HepG2 (cell line): ENCODE measurements around the gene RNASE11. TPM values are rescaled to one million over a fixed set of nuclear protein-coding genes. Genes with fewer than 3 reads are reported as not detected.
A peak's percentile ranks its signal among the peaks of the same experiment; 100 is the strongest.

Experiments used
- ASH2L ChIP-seq: fragments of 300-600, 200-600 bp; sonication (generic); IDR thresholded peaks from 2 replicates; pipeline ENCODE4 v1.7.0; 2017; ENCODE audit warnings: low read depth, mild to moderate bottlenecking, moderate library complexity, mixed read lengths, low read length; ENCODE audit not compliant: insufficient read length
- BRF2 ChIP-seq: sonication (generic); formaldehyde crosslinking; IDR thresholded peaks from 2 replicates; pipeline ENCODE4 v1.8.1; 2022; ENCODE audit warnings: mild to moderate bottlenecking, missing genetic modification reagents
- CAMTA2 ChIP-seq: sonication (generic); formaldehyde crosslinking; IDR thresholded peaks from 2 replicates; pipeline ENCODE4 v1.4.0; 2020; ENCODE audit warnings: mild to moderate bottlenecking, missing genetic modification reagents, borderline replicate concordance
- DMAP1 ChIP-seq: IDR thresholded peaks from 2 replicates; pipeline ENCODE4 v1.6.1; 2016
- E2F2 ChIP-seq: sonication (generic); formaldehyde crosslinking; IDR thresholded peaks from 2 replicates; pipeline ENCODE4 v1.4.0; 2020; ENCODE audit warnings: missing genetic modification reagents, borderline replicate concordance
- FOXJ3 ChIP-seq: sonication (generic); formaldehyde crosslinking; IDR thresholded peaks from 2 replicates; pipeline ENCODE4 v1.4.0; 2020; ENCODE audit warnings: missing genetic modification reagents, mild to moderate bottlenecking, borderline replicate concordance
- HMG20A ChIP-seq: IDR thresholded peaks from 2 replicates; pipeline ENCODE4 v1.6.1; 2016; ENCODE audit warnings: borderline replicate concordance
- HOXA7 ChIP-seq: sonication (generic); formaldehyde crosslinking; IDR thresholded peaks from 2 replicates; pipeline ENCODE4 v1.8.1; 2022; ENCODE audit warnings: mild to moderate bottlenecking, missing genetic modification reagents, moderate library complexity
- KDM3A ChIP-seq: IDR thresholded peaks from 2 replicates; pipeline ENCODE4 v1.6.1; 2018; ENCODE audit warnings: low read depth, missing compliant biosample characterization
- NFRKB ChIP-seq: fragments of 450-650 bp; IDR thresholded peaks from 2 replicates; pipeline ENCODE4 v1.6.1; 2017
- TOPORS ChIP-seq: sonication (generic); formaldehyde crosslinking; IDR thresholded peaks from 2 replicates; pipeline ENCODE4 v1.8.0; 2023; ENCODE audit warnings: mild to moderate bottlenecking, missing genetic modification reagents
- TP53 ChIP-seq: sonication (generic); formaldehyde crosslinking; conservative IDR thresholded peaks from 2 replicates; pipeline ENCODE4 v1.4.0; 2020; ENCODE audit warnings: missing genetic modification reagents
- ZNF275 ChIP-seq: sonication (generic); formaldehyde crosslinking; IDR thresholded peaks from 2 replicates; pipeline ENCODE4 v1.8.0; 2022; ENCODE audit warnings: missing genetic modification reagents, mild to moderate bottlenecking, inconsistent platforms, borderline replicate concordance
- ZNF431 ChIP-seq: sonication (generic); formaldehyde crosslinking; IDR thresholded peaks from 2 replicates; pipeline ENCODE4 v1.9.0; 2022; ENCODE audit warnings: missing genetic modification reagents, low read depth, mild to moderate bottlenecking, borderline replicate concordance
- ZNF605 ChIP-seq: sonication (generic); formaldehyde crosslinking; IDR thresholded peaks from 2 replicates; pipeline ENCODE4 v1.8.0; 2022; ENCODE audit warnings: mild to moderate bottlenecking, missing genetic modification reagents
- polyA plus RNA-seq, 8 experiments: library from polyadenylated mRNA; depleted of rRNA in 3 of 8; stranded (reverse) in 7 of 8; unstranded in 1 of 8; fragments of >200 nt; fragmentation: Illumina TruSeq in 4 of 8; extraction: Trizol in 4 of 8; gene quantifications; 2 replicates each; pipeline versions ENCODE4 v1.2.1 to v1.2.3, GENCODE V29; 2011 to 2016; ENCODE audit warnings: low read depth in 4 of 8, missing spikeins in 1 of 8, mixed read lengths in 1 of 8; ENCODE audit not compliant: insufficient read depth in 1 of 8
- total RNA-seq, 5 experiments: library from RNA; depleted of rRNA; stranded (reverse); fragments of >200 nt; fragmentation: Illumina TruSeq; extraction: Trizol; gene quantifications; 2 replicates each; pipeline ENCODE4 v1.2.3, GENCODE V29; 2016; ENCODE audit warnings: low read depth in 1 of 5
- TF ChIP-seq, protein P1 (sequence below): sonication (generic); formaldehyde crosslinking; conservative IDR thresholded peaks from 2 replicates; pipeline ENCODE4 v1.8.1; 2023; ENCODE audit warnings: missing genetic modification reagents
- TF ChIP-seq, protein P2 (sequence below): sonication (generic); formaldehyde crosslinking; conservative IDR thresholded peaks from 2 replicates; pipeline ENCODE4 v1.4.0; 2020; ENCODE audit warnings: missing genetic modification reagents
- TF ChIP-seq, protein P3 (sequence below): sonication (generic); formaldehyde crosslinking; IDR thresholded peaks from 2 replicates; pipeline ENCODE4 v1.5.1; 2020; ENCODE audit warnings: missing genetic modification reagents, mild to moderate bottlenecking, borderline replicate concordance

RNASE11 gene
- total and polyA plus RNA-seq, 2 of the 13 experiments (the other 11 are each of a cell fraction or from before 2014, with no cell fraction given) = not detected

DNA sequence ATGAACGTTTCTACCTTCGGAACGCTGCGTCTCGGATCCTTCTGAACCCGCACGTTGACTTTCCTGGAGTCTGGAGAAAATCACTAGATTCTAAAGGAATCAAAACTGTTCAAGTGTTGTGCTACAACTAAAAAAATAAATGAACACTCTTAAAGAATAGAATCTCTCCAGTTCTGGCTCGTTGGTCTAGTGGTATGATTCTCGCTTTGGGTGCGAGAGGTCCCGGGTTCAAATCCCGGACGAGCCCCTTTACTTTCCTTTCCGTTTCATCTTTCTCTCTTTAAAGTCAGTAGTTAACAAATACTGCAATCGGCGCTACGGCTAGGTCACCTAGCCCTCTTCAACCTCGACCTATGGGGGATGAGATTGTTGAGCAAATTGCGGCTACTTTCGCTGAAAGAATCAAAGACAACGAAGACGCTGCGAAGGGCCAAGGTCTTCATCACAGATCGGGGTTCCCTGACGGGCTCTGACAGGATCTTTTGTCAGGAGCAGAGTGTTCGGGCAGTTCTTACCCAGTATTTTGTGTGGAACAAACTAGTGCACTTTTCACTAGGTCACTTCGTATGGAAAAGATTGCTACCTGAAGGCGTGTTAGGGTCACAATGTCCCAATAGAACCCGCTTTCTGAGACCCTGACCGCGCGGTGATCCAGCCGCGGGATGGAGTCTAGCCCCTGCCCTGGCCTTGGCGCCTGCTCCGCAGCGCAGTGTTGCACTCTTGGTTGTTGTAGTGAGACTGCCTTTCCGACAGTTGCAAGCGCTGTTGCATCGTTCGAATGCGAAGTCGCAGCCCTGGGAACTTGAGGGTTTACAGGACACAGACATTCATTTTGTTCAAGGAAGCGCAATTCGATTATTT, 45.3 kb upstream of the RNASE11 start (continued):
- TF ChIP-seq, protein P1, sequence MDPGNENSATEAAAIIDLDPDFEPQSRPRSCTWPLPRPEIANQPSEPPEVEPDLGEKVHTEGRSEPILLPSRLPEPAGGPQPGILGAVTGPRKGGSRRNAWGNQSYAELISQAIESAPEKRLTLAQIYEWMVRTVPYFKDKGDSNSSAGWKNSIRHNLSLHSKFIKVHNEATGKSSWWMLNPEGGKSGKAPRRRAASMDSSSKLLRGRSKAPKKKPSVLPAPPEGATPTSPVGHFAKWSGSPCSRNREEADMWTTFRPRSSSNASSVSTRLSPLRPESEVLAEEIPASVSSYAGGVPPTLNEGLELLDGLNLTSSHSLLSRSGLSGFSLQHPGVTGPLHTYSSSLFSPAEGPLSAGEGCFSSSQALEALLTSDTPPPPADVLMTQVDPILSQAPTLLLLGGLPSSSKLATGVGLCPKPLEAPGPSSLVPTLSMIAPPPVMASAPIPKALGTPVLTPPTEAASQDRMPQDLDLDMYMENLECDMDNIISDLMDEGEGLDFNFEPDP = no peak
- peak; percentile 97 for TF ChIP-seq TOPORS (CRISPR knock-in tag)
- peak; percentile 19; the same call in 1 of the 2 replicates for TF ChIP-seq FOXJ3 (CRISPR knock-in tag)
- TF ChIP-seq HOXA7 (CRISPR knock-in tag) = no peak
- TF ChIP-seq ZNF275 (CRISPR knock-in tag) = no peak
- TF ChIP-seq, protein P2, sequence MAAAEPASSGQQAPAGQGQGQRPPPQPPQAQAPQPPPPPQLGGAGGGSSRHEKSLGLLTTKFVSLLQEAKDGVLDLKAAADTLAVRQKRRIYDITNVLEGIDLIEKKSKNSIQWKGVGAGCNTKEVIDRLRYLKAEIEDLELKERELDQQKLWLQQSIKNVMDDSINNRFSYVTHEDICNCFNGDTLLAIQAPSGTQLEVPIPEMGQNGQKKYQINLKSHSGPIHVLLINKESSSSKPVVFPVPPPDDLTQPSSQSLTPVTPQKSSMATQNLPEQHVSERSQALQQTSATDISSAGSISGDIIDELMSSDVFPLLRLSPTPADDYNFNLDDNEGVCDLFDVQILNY (CRISPR knock-in tag) = no peak
- 0 out of 2 replicates have a peak, but pooled peaks have one; percentile 19 for TF ChIP-seq E2F2
- TF ChIP-seq, protein P3, sequence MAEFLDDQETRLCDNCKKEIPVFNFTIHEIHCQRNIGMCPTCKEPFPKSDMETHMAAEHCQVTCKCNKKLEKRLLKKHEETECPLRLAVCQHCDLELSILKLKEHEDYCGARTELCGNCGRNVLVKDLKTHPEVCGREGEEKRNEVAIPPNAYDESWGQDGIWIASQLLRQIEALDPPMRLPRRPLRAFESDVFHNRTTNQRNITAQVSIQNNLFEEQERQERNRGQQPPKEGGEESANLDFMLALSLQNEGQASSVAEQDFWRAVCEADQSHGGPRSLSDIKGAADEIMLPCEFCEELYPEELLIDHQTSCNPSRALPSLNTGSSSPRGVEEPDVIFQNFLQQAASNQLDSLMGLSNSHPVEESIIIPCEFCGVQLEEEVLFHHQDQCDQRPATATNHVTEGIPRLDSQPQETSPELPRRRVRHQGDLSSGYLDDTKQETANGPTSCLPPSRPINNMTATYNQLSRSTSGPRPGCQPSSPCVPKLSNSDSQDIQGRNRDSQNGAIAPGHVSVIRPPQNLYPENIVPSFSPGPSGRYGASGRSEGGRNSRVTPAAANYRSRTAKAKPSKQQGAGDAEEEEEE (CRISPR knock-in tag) = no peak
- no peak for TF ChIP-seq KDM3A (CRISPR knock-in tag)
- TF ChIP-seq BRF2 = peak; percentile 89
- peak; percentile 53 for TF ChIP-seq ASH2L
- no peak for TF ChIP-seq TP53 (CRISPR knock-in tag)
- peak; percentile 92 for TF ChIP-seq ZNF605 (CRISPR knock-in tag)
- no peak; the same call in 1 of the 2 replicates for TF ChIP-seq DMAP1 (CRISPR knock-in tag)
- no peak; the same call in 1 of the 2 replicates for TF ChIP-seq HMG20A
- TF ChIP-seq ZNF431 (CRISPR knock-in tag) = no peak
- TF ChIP-seq CAMTA2 (CRISPR knock-in tag) = no peak
- TF ChIP-seq NFRKB = no peak
